NOMO-1 treated with DMSO at 0.1 percent for 48 hours (cell line): ENCODE data around the gene IFI27L1.

ENCODE experiments used
- DNase-seq: peaks from one replicate; lab custom pipeline; 2025; ENCODE audit not compliant: unreplicated experiment; lab: John Stamatoyannopoulos, UW

IFI27L1 gene

DNA sequence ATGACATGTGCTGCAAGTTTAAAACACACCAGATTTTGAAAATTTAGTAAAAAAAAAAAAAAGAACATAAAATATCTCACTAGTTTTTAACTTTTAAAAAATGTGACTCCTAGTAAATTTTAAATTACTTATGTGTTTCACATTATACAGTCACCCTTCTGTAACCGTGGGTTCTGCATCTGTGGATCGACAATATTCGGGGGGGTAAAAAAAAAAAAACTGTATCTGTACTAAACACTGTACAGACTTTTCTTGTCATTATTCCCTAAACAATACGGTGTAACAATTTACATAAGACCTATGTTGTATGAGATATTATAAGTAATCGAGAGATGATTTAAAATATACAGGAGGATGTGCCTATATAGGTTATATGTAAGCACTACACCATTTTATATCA is 3.3 kb upstream of the IFI27L1 start:
- DNase-seq = no peak

DNA sequence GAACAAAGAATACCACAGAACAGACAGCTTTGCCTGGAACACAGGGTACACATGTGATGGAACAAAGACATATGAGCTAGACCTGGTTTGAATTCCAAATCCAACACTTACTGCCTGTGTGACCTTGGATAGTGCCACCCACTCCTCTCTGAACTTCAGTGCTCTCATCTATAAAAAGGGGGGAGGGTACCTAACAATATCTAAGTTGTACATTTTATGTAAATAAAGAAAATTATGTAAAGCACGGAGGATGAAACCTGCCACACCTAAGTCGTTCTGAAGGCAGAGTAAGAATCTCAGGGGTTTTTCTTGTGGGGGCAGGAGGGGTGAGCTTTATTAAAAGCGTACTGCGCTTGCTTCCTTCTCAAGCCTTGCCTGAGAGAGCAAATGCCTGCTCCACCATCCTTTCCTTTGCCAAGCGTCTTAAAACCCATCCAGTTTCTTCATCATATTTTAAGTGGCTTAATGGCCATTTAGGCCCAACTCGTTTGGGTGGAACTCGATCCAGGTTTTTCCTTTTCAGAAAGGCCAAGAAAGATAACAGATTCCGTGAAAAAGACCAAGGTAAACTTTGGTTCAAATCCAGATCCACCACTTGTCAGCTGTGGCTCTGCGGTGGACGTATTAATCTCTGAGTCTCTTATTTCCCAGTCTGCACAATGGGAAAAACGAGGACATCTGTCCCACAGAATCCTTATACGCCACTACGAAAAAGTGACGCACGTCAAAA is 1.1 kb upstream of the IFI27L1 start:
- no peak for DNase-seq

DNA sequence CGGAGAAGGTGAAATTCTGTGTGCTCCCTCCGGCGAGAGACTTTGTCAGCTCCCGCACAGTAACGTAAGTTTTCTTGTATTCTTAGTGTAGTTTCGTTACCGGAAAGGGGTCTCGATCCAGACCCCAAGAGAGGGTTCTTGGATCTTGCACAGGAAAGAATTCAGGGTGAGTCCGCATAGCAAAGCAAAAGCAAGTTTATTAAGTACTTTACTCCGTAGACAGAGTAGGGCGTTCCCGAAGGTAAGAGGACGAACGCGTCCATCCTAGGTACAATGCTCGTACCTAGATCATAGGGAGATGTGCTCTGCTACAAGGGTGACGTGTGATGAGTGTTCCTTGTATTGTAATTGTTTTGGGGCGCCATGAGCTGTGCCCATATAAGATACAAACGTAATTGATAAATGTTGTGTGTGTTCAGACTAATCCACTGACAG is 293 bp downstream of the IFI27L1 start:
- DNase-seq = peak; percentile 22

DNA sequence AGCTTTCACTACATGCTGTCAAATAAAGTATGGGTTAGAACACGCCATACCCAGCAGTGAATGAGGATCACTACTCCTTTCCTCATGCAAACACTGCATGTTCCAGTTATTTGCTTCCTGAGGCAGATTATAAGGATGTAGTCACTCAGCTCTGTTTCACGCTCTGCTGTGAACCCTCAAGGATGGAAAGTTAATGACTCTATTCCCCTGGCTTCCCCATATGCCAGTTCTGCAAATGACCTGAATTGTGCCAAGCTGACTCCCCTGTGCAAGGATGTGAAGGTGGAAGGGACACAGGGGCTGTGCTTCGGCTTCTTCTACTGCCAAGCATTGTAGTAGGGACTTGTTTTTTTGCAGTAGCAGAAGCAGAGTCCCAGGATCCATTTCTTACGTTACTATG is 6.8 kb downstream of the IFI27L1 start:
- DNase-seq = no peak

DNA sequence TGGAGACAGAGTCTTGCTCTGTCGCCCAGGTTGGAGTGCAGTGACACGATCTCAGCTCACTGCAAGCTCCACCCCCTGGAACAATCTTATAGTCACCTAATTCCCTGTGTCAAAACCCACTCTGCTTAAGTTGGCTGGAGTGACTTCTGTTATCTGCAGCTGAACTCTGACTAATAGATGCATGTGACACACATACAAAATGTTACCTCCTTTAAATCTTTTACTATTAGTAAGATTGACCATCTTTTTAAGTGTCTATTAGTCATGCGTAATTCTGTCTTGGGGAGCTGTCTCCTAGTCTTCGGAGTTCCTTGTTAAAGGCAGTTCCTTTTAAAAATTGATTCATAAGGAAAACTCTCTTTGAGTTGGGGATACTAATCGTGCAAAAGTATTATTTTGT is 7.4 kb downstream of the IFI27L1 start:
- DNase-seq = no peak

DNA sequence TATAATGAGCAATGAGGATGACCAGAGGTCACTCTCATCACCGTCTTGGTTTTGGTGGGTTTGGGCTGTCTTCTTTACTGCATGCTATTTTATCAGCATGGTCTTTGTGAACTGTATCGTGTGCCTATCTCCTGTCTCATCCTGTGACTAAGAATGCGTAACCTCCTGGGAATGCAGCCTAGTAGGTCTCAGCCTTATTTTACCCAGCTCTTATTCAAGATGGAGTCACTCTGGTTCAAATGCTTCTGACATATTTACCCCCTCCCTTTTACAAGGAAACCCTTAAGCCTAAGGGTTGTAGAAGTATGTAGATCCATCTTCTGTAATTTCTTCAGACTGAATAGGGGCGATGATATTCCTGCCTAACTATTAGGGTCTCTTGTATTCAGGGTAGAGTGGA is 8.4 kb downstream of the IFI27L1 start:
- DNase-seq = no peak

DNA sequence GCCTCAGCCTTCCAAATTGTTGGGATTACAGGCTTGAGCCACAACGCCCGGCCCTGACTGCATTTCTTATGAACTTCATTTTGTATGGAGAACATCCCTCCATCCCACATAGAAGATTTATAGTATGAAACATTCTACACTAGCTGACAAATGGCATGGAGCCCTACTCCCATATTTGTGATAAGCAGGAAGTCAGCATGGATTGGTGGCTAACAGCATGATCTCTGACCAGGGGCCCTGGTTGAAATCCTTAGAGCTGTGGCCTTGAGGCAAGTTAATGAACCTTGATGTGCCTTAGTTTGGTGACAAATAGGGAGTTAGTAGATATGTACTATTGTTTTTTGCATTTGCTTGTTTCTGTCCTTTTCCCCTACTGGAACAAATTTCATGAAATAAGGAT is 12.3 kb downstream of the IFI27L1 start:
- no peak for DNase-seq

DNA sequence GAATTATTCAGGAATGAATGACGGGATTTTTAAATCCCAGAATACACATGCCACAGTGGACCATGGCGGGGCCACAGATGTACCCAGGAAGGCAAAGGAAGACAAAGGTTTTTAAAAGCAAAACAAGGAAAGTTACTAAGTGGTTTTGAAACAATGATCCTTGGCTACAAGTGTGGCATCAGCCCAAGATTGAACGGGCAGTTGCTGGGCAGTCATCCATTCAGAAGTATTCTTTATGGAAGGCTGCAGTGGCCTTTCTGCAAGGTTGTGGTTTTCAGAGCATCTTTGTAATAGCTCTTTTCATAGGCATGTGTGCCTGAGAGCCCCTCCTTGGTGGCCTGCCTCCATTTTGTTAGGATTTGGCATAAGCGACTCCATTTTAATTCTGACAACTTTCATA is 16.0 kb downstream of the IFI27L1 start:
- no peak for DNase-seq

DNA sequence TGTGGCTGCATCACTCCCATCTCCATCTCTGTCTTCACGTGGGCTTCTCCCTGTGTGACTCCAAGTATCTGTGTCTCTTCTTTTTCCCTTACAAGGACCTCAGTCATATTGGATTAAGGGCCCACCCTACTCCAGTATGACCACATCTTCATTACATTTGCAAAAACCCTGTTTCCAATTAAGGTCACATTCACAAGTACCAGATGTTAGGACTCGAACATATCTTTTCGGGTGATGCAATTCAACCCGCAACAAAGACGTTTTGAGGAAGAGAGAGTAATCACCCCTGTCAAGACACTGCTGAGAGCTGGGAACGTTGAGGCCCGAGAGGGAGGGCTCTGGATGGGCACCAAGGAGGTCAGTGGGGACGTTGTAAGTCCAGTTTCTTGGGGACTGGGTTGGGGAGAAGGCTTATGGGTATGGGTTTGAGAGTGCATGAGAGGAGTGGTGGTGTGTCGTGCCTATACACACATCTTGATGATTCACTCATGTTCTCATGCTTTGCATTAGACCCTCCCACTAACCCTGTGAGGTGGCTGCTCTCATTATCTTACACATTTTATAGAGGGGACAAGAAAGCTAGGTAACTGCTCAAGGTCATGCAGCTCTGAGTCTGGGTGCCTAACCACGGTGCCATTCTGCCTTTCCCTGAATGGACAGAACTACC is 17.3 kb downstream of the IFI27L1 start:
- peak; percentile 76 for DNase-seq

DNA sequence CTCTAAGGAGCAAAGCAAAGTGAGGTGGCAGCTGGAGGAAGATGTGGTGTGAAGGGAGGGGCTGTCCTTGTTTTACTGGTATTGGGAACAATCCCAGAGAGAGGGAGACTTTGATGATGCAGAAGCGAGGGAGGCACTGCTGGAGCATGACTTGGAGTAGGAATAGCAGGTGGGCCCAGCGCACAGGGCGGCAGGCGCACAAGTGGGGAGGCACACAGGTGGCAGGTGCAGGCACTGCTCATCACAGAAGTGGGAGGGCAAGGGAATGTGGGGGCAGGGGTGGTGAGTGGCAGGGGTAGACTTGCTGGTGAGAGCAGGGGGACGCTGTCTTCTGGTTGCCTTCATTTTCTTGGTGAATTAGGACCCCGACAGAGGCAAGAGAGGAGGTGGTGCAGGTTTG is 17.9 kb downstream of the IFI27L1 start:
- no peak for DNase-seq

DNA sequence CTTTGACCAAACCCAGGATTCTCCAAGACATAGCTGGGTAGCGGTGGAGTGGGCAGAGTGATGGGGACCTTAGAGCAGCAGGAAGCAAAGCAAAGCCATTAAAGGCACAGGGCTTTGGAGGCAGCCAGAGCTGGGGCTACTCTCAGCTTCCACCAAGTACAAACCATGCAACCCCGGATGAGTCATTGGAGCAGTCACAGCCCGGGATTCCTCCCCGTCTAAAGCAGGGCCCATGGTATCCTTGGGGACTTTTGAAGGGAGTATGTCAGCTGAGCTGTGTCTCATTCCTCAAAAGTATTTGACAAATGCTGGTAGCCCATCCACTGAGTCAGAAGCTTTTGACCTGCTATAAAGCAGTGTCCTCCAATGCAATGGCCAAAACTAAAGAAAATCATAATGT is 19.7 kb downstream of the IFI27L1 start:
- no peak for DNase-seq

DNA sequence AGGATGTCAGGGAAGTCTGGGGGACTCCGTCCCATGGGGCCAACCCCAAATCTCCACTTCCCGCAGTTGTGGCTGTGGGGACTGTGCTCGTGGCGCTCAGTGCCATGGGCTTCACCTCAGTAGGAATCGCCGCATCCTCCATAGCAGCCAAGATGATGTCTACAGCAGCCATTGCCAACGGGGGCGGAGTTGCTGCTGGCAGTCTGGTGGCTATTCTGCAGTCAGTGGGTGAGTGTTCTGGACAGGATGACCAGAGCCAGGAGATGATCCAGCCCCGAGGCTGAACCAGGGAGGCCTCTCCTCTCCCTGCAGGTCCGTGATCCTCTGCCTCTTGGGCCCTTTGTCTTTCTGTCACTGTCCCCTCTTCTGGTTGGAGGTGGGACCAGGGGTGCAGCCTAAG is 20.6 kb downstream of the IFI27L1 start:
- no peak for DNase-seq

DNA sequence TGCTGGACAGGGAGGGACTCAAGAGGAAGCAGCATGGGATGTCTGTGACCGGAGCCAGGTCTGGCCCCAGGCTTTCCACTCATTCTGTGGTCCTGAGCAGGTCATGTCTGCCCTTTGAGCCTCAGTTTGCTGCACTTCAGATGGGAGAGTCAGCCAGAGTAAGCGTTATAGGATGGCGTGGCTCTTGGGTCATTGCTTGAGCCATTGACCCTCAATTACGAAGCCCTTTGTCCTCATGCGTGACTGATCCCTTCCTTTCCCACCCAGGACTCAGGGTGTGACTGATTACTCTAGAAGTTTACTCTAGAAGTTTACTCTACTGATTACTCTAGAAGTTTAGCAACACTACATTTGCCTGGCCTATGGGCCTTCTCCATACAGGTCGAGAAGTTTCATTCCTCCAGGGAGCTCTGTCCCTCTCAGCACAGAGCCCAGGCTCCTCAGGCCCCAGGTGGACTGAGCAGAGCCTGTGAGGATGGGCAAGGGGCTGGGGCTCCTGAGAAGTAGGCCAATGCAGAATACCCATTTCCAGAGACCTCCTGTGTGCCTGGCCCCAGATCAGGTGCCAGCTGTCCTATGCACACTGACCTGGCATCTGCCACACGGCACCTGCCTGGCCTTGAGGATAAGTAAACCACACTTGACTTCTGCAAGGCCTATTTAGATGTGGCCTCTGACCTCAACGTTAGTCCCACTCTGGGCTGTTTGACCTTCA is 21.8 kb downstream of the IFI27L1 start:
- no peak for DNase-seq

DNA sequence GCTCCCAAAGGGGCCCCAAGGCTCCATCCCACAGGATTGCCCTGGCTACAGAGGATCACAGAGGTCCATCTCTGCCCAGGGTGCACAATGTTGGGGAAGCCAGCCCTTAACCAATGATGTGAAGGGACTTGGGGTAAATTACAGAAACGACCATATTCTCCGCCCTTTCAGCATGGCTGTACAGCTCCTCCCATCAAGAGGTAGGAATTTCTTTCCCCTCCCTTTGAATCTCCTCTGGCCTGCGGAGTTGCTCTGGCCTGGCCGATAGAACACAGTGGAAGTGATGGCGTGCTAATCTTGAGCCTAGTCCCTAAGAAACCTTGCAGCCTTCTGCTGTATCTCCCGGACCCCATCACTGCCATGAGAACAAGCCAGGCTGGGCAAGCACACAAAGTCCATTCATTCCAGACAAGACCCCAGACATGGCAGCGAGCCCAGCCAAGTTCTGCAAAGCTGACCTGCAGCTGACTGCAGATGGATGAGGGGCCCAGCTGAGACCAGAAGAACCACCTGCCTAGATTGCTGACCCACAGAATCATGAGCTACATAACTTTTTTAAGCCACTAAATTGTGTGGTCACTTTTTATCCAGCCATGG is 22.5 kb downstream of the IFI27L1 start:
- DNase-seq = no peak

DNA sequence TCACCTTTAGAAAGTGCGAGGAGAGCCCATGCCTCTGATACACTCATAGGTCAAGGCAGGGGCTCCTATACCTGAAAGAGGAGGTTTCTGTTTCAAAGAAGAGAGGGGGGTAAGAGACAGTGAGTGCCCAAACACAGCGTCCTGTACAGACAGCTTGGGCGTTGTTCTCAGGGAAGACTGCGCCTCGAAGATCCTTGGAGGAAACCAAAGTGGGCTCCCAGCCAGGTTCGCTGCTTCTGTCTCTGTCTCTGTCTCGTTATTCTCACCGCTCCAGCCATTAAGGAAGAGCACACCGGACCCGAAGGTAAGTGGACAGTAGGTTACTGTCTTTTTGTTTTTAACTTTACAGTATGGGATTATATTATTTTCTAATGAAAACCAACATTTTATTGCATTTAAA is 23.6 kb downstream of the IFI27L1 start:
- no peak for DNase-seq

DNA sequence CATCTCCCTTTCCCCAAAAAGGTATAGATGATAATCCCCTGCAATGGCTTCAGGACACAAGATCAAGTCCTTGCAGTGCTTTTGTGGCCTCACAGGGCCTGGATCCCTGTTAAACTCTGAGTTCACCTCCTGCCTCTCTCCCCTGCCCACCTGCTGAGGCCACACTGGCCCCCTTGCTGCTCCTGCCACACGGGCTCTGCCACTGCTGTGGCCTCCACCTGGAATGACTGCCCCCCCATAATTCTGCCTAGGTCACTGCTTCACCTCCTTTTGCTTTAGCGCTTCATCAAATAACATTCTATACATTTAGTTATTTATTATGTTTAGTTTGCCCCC is 28.8 kb downstream of the IFI27L1 start:
- DNase-seq = no peak

DNA sequence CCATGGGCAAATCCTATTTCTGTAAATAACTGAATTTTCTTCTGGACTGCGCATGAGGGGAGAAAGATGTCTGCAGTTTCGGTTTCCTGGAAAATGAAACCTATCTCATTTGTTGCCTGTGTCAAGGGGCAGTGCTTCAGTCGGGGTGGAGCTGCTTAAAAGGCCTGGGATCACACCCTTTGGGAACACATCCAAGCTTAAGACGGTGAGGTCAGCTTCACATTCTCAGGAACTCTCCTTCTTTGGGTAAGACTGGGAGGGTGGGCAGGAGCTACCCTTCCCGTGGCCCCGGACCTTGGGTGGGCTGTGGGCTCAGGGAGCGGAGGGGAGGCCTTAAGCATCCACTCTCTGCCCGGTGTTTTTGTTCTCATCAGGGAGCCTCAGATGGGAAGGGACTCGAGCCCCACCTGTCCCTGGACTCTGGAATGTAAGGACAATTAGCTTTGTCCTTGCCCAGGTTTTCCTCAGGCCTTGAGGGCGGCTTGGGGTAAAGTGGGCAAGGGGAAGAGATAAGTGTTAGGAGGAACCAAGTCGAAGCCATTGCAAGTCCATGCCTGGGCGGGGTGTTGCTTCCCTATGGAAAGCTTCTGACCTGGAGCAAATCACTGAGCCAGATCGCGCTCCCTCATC is 29.6 kb downstream of the IFI27L1 start, which contains the start of gene IFI27:
Gene IFI27, plus strand, starts transcription at position 185 of the 630 bp plus-strand sequence.
- DNase-seq = no peak

DNA sequence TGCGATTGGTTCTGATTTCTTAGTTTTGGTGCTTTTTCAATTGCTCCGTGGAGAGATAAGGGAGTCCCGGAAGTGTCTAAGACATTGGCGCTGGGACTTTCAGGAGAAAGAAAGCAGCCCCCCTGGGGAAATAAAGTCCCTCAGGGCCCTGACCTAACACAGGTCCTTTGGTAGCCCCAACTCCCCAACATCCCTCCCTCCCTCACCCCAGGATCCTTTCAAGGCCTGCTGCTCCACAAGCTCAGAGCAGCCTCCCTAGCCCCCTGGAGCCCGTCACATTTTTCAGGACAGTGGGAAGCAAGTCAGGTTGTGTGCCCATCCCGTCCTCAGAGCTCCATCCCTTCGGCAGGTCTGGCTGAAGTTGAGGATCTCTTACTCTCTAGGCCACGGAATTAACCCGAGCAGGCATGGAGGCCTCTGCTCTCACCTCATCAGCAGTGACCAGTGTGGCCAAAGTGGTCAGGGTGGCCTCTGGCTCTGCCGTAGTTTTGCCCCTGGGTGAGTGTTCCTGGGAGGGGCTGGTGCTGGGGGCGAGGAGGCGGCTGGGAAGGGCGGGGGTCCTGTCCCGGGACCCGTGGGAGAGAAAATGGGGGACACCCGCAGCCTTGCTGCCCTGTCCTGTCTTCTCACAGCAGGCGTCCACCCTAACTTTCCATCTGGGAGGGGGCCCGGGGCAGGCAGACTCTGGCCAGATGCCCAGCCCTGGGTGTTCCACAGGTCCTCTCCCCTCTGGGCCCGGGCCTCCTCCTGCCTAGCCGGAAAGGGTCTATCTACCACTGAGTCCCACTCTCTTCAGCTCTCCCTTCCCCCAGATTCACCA is 30.4 kb downstream of the IFI27L1 start:
- DNase-seq = no peak

DNA sequence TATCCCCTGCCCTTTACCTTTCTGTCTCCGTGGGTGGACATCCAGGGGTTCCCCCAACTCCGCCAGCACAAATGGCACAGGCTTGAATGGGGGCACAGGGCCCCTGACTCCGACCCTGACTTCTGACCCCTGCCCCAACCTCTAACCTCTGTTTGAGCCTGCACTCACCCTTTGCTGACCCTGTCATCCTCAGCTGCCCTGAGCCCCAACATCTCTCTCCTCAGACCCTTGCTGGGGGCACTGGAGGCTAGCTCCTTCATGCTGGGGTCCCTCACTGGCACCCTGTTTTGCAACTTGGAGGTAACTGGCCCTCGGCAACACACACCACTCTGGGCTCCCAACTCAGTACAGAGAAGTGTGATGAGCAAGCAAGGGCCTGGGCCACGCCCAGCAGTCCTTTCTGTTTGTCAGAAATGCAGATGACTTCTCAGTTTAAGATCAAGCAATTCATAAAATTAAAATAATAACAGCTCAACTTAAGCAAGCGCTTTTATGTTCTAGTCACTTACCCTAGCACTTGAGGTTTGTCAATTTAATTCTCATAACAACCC is 31.5 kb downstream of the IFI27L1 start:
- no peak for DNase-seq

DNA sequence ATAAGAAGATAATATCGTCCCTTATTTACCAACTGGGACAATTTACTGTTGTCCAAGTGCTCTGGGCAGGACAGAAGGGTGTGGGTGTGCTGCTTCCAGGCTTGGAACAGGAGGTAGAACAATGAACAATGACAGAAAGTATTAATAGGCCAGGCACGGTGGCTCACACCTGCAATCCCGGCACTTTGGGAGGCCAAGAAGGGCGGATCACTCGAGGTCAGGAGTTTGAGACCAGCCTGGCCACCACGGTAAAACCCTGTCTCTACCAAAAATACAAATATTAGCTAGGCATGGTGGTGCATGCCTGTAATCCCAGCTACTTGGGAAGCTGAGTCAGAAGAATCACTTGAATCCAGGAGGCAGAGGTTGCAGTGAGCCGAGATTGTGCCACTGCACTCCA is 32.0 kb downstream of the IFI27L1 start:
- no peak for DNase-seq
